GM06990 (cell line): ENCODE data around the gene FGR.
"Not testable (repeated sequence)": the region's sequence is repeated elsewhere in the genome, so short reads cannot be mapped to it uniquely, and the experiment has no call there.

Experiments used
- DNase-seq: peaks from one replicate; pipeline ENCODE4 v3.0.0-alpha.2; 2011; ENCODE audit not compliant: insufficient read length; ENCODE audit errors: extremely low read depth
- H3K27me3 ChIP-seq: replicated peaks from 2 replicates; pipeline ENCODE4 v1.6.0; 2011; ENCODE audit warnings: low read length; ENCODE audit not compliant: control insufficient read depth, insufficient read depth
- H3K36me3 ChIP-seq: 2 replicates; pipeline ENCODE4 v1.5.1; 2011; ENCODE audit warnings: low read length; ENCODE audit not compliant: control insufficient read depth, insufficient read depth
- H3K4me3 ChIP-seq: replicated peaks from 2 replicates; pipeline ENCODE4 v1.5.1; 2011; ENCODE audit warnings: low read depth, mild to moderate bottlenecking, control low read depth, low read length
- TF ChIP-seq, protein P1 (sequence below): IDR thresholded peaks from 2 replicates; pipeline ENCODE4 v1.5.1; 2011; ENCODE audit warnings: low read length, control low read depth, mild to moderate bottlenecking, inconsistent platforms; ENCODE audit not compliant: insufficient read depth, poor library complexity, severe bottlenecking

The FGR gene

DNA sequence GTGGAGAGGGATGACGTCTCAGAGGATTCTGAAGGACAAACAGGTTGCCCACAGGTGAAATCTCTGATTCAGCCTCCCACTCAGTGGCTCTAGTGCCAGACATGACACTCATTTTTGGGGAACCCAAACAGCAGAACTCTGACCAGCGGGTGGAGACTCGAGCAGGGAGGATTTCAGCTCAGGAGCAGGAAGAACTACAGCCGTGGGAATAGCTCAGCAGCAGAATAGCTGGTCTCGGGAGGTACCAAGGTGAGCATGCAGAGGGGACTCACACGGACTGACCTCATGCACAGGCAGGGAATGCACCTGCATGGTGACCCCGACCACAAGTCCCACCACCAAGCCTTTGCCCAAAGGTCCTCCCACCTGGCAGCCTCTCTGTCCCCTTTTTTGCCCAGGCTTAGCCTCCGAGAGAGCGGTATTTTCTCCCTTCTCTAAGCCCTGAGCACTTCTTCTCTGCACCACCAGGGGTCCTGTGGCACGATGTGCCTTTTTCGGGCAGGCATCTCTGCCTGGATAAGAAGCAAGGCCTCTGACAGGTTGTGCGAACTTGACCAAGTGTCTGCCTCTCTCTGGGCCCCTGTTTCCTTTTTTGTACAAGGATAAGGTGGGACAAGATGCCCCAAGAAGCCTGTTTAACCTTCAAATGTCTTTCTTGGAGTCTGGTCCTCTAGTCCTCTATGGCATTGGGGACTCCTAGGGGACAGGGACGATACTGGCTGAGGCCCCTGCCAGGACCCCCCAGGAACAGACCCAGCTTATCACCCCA lies 8.8 kb upstream of the FGR start:
- H3K4me3 ChIP-seq, result no peak overlapping the region
- no peaks in the 10 kb centered on the region for H3K27me3 ChIP-seq
- peak; percentile 59 for DNase-seq
- H3K36me3 ChIP-seq, result no peaks in the 10 kb centered on the region
- TF ChIP-seq, protein P1, sequence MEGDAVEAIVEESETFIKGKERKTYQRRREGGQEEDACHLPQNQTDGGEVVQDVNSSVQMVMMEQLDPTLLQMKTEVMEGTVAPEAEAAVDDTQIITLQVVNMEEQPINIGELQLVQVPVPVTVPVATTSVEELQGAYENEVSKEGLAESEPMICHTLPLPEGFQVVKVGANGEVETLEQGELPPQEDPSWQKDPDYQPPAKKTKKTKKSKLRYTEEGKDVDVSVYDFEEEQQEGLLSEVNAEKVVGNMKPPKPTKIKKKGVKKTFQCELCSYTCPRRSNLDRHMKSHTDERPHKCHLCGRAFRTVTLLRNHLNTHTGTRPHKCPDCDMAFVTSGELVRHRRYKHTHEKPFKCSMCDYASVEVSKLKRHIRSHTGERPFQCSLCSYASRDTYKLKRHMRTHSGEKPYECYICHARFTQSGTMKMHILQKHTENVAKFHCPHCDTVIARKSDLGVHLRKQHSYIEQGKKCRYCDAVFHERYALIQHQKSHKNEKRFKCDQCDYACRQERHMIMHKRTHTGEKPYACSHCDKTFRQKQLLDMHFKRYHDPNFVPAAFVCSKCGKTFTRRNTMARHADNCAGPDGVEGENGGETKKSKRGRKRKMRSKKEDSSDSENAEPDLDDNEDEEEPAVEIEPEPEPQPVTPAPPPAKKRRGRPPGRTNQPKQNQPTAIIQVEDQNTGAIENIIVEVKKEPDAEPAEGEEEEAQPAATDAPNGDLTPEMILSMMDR, result peak; percentile 92

DNA sequence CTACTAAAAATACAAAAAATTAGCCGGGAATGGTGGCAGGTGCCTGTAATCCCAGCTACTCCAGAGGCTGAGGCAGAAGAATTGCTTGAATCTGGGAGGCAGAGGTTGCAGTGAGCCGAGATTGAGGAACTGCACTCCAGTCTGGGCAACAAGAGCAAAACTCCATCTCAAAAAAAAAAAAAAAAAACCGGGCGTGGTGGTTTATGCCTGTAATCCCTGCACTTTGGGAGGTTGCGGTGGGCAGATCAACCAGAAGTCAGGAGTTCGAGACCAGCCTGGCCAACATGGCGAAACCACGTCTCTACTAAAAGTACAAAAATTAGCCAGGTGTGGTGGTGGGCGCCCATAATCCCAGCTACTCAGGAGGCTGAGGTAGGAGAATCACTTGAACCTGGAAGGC lies 5.5 kb upstream of the FGR start:
- not testable (repeated sequence) for H3K27me3 ChIP-seq, H3K36me3 ChIP-seq, DNase-seq, H3K4me3 ChIP-seq

DNA sequence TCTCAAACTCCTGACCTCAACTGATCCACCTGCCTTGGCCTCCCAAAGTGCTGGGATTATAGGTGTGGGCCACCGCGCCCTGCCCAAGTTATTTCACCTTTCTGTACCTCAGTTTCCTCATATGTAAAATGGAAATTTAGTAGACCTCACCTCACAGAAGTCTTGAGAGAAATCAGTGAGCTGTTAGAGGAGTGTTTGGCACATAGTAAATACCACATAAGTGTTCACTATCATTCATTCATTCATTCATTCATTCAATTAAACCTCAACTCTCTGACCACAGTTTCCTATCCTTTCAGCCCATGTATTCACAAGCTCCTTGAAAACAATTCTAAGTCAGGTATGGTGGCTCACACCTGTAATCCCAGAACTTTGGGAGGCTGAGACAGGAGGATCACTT lies 3.8 kb upstream of the FGR start:
- TF ChIP-seq, protein P1, result no peak
- H3K4me3 ChIP-seq, result no peak overlapping the region
- H3K27me3 ChIP-seq, result no peaks in the 10 kb centered on the region
- no peak for DNase-seq
- H3K36me3 ChIP-seq, result no peaks in the 10 kb centered on the region

GRCh38 chr1:27638047-27638734 lies 3.2 kb upstream of the FGR start:
- Histone ChIP-seq H3K36me3 (no peaks in the 10 kb centered on the region), H3K4me3 (no peak overlapping the region), H3K27me3 (no peaks in the 10 kb centered on the region)
- TF ChIP-seq, protein P1, result no peak
- no peak for DNase-seq

DNA sequence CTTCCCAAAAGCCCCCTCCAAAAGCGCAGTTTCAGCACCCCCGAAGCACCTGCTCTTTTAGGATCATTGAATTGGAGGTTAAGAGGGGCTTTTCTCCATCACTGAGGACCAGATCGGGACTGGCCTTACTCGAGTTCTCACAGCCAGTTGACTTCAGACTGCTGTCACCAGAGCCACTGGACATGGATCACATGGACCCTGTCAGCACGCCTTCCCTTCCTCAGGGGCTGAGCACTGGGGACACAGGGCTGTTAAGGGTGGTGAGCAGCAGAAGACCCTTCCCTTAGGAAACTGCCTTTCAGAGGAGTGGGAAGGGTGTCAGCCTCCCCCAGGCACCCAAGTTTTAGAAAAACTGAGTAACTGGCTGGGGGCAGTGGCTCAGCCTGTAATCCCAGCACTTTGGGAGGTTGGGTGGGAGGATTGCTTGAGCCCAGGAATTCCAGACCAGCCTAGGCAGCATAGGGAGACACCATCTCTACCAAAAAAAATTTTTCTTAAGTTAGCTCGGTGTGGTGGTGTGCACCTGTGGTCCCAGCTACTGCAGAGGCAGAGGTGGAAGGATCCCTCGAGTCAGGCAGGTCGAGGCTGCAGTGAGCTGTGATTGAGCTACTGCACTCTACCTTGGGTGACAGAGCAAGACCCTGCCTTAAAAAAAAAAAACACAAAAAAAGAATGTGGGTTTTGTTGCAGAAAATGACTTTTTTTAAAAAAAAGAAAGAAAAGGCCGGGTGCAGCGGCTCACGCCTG lies 584 bp upstream of the FGR start:
- DNase-seq, result no peak
- Histone ChIP-seq H3K36me3 (no peaks in the 10 kb centered on the region), H3K4me3 (no peak overlapping the region), H3K27me3 (no peaks in the 10 kb centered on the region)
- TF ChIP-seq, protein P1, result no peak

DNA sequence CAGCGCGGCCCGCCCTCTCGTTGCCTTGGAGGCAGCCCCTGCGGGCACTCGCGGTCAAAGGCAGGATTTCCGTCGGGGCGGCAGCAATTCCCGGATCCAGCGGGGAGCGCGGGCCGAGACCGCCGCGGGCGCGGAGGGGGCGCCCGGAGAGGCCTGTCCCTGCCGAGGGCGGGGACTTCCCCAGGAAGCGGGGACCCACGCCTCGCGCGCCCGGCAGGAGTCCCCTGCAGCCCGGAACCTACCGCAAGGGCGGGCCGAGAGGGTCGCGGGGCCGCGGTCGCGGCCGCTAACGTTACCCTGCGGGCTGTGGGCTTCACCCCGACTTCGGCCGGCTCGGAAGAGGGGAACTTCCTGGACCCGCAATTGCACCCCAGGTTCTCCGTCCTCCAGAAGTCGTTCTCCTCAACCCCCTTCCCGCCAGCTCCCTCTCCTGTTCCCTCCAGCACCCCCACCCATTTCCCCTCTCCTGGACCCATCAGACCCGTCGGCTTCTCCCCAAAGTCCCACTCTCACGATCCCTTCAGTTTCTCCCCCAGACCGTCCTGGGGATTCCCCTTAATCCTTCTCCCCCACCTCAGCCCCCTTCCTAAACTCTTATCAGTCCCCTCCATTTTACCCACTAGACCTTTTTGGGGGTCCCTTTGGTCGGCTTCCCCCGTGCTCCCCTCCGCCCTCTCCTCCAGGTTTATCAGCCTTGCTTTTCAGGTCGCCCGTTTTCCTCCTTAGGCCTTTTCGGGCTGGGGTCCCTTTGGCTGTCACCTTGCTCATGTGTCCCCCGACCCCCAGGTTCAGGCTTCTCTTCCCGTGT lies 604 bp downstream of the FGR start:
- Histone ChIP-seq H3K27me3 (no peaks in the 10 kb centered on the region), H3K4me3 (peak overlapping the region; percentile 41), H3K36me3 (no peaks in the 10 kb centered on the region)
- DNase-seq, result peak; percentile 70
- TF ChIP-seq, protein P1, result no peak
